ENCODE results near the gene IVD. TPM values are rescaled to one million over a fixed set of nuclear protein-coding genes. Genes with fewer than 3 reads are reported as not detected.

Gene IVD
- total RNA-seq, 1 experiment from 2014 or later: 93.1 TPM

DNA sequence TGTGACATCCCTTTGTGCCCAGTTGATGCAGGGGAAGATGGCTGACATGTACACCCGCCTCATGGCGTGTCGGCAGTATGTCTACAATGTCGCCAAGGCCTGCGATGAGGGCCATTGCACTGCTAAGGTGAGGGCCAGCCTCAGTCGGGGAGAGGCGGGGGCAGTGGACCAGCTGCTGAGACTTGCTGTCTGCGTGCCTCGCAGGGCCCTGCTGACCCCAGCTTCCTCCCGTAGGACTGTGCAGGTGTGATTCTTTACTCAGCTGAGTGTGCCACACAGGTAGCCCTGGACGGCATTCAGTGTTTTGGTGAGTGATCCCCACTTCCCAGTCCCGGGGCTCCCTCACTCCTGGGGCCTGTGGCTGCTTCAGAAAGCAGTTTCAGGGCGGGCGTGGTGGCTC is 10.5 kb downstream of the IVD start:
- Histone ChIP-seq H3K18ac (ENCODE audit: insufficient read length, low read depth, low read length) (no peak overlapping the region), H3K9me3 (ENCODE audit: control insufficient read depth, low read depth, low read length) (no peaks in the 10 kb centered on the region), H3K9ac (ENCODE audit: extremely low read depth, insufficient read length, low read length) (no peak overlapping the region), H2BK120ac (ENCODE audit: low read depth, low read length, poor library complexity, severe bottlenecking) (no peak overlapping the region), H3K23ac (ENCODE audit: insufficient read length, low read depth, low read length) (no peak overlapping the region), H3K79me2 (ENCODE audit: insufficient read depth, low read length) (no peaks in the 10 kb centered on the region), H2BK12ac (ENCODE audit: insufficient read length, low read depth, low read length) (no peak overlapping the region), H4K5ac (ENCODE audit: insufficient read length, low read depth, low read length) (no peak overlapping the region), H3K14ac (ENCODE audit: insufficient read depth, low read length) (no peak overlapping the region), H3K23me2 (ENCODE audit: insufficient read length, low read depth, low read length, poor library complexity, severe bottlenecking) (no peaks in the 10 kb centered on the region), H4K8ac (replicated peaks; ENCODE audit: insufficient read length, low read depth, low read length) (no peak overlapping the region), H3K79me1 (ENCODE audit: insufficient read depth, low read depth, low read length, poor library complexity, severe bottlenecking) (no peaks in the 10 kb centered on the region), H3K56ac (ENCODE audit: insufficient read length, low read depth, low read length) (no peak overlapping the region), H4K91ac (ENCODE audit: insufficient read length, low read depth, low read length) (no peak overlapping the region), H2BK5ac (ENCODE audit: insufficient read length, low read length) (no peak overlapping the region), H2BK20ac (ENCODE audit: low read depth, low read length, poor library complexity, severe bottlenecking) (no peak overlapping the region), H3K27me3 (ENCODE audit: insufficient read depth, low read length) (no peaks in the 10 kb centered on the region), H2AFZ (ENCODE audit: low read length) (no peak overlapping the region), H4K20me1 (ENCODE audit: control insufficient read depth, insufficient read depth, insufficient read length) (no peaks in the 10 kb centered on the region), H3T11ph (ENCODE audit: low read length) (no peak overlapping the region), H3K27ac (ENCODE audit: insufficient read length, low read depth, low read length) (no peak overlapping the region), H3K4me2 (ENCODE audit: insufficient read depth, insufficient read length, low read length) (no peak overlapping the region), H2AK5ac (ENCODE audit: insufficient read length, low read length) (no peak overlapping the region), H2BK15ac (ENCODE audit: low read depth, low read length) (no peak overlapping the region), H3K4me1 (ENCODE audit: insufficient read depth, low read length) (no peaks in the 10 kb centered on the region), H3K4ac (ENCODE audit: low read depth, low read length) (no peak overlapping the region)
- no peaks in the 10 kb centered on the region for H3K9me3 Mint-ChIP-seq
- H3K36me3 Mint-ChIP-seq (ENCODE audit: insufficient read depth in 1 of 3, low read depth in 3 of 3): peaks cover 37 to 70% (median 70%) of the 10 kb centered on the region in 3 experiments; a peak in 6 of 7 replicates
- no peaks in the 10 kb centered on the region; the same call in 1 of the 2 replicates for H3K27me3 Mint-ChIP-seq (ENCODE audit: low read depth)
- no peak for DNase-seq
- H3K27ac Mint-ChIP-seq: no peak overlapping the region
- TF ChIP-seq, protein P1, sequence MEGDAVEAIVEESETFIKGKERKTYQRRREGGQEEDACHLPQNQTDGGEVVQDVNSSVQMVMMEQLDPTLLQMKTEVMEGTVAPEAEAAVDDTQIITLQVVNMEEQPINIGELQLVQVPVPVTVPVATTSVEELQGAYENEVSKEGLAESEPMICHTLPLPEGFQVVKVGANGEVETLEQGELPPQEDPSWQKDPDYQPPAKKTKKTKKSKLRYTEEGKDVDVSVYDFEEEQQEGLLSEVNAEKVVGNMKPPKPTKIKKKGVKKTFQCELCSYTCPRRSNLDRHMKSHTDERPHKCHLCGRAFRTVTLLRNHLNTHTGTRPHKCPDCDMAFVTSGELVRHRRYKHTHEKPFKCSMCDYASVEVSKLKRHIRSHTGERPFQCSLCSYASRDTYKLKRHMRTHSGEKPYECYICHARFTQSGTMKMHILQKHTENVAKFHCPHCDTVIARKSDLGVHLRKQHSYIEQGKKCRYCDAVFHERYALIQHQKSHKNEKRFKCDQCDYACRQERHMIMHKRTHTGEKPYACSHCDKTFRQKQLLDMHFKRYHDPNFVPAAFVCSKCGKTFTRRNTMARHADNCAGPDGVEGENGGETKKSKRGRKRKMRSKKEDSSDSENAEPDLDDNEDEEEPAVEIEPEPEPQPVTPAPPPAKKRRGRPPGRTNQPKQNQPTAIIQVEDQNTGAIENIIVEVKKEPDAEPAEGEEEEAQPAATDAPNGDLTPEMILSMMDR (conservative IDR thresholded peaks at IDR 0.05): no peak
- no CpG with 5 or more reads among the region's 14 CpGs for WGBS (ENCODE audit: extremely low coverage, insufficient read length, low lambda C conversion rate)
- H3K4me3 Mint-ChIP-seq: no peak overlapping the region
- peaks cover 3 to 6% of the 10 kb centered on the region in 2 experiments for H3K4me1 Mint-ChIP-seq
